Liver (tissue), 9 donors: ENCODE measurements around the gene KNDC1. TPM values are rescaled to one million over a fixed set of nuclear protein-coding genes. Genes with fewer than 3 reads are reported as not detected.
"Not testable (repeated sequence)": the region's sequence is repeated elsewhere in the genome, so short reads cannot be mapped to it uniquely, and the experiment has no call there.

Experiments
- DNase-seq: peaks from one replicate; pipeline ENCODE4 v3.0.0-alpha.2; 2017; ENCODE audit warnings: low spot score
- H3K27ac ChIP-seq, 2 donors: one replicate each; pipeline ENCODE4 v1.7.0; 2013; ENCODE audit warnings: inconsistent platforms in 2 of 2, low read length in 2 of 2, control low read depth in 1 of 2, low read depth in 1 of 2, mild to moderate bottlenecking in 1 of 2
- H3K27me3 ChIP-seq, 4 donors: one replicate each; pipeline versions ENCODE4 v1.6.1 to v1.7.0; 2013; ENCODE audit warnings: low read length in 3 of 4, inconsistent platforms in 1 of 4, mild to moderate bottlenecking in 1 of 4, moderate library complexity in 1 of 4; ENCODE audit not compliant: control insufficient read depth in 4 of 4, insufficient read depth in 4 of 4
- H3K36me3 ChIP-seq, 4 donors: one replicate each; pipeline versions ENCODE4 v1.6.1 to v1.7.0; 2013; ENCODE audit warnings: low read length in 3 of 4, mild to moderate bottlenecking in 3 of 4, low read depth in 1 of 4, moderate library complexity in 1 of 4; ENCODE audit not compliant: control insufficient read depth in 4 of 4, insufficient read depth in 3 of 4
- H3K4me1 ChIP-seq, 4 donors: one replicate each; pipeline versions ENCODE4 v1.6.1 to v1.7.0; 2013; ENCODE audit warnings: low read length in 3 of 4, mild to moderate bottlenecking in 3 of 4, moderate library complexity in 1 of 4; ENCODE audit not compliant: control insufficient read depth in 4 of 4, insufficient read depth in 4 of 4
- H3K4me3 ChIP-seq, 3 donors: one replicate each; pipeline versions ENCODE4 v1.6.1 to v1.7.0; 2013; ENCODE audit warnings: low read length in 3 of 3, control low read depth in 1 of 3, low read depth in 1 of 3, mild to moderate bottlenecking in 1 of 3
- H3K9ac ChIP-seq, 2 donors: one replicate each; pipeline ENCODE4 v1.7.0; 2013; ENCODE audit warnings: low read length in 2 of 2, mild to moderate bottlenecking in 2 of 2, moderate library complexity in 2 of 2, control low read depth in 1 of 2, low read depth in 1 of 2
- H3K9me3 ChIP-seq, 4 donors: one replicate each; pipeline versions ENCODE4 v1.6.1 to v1.7.0; 2013; ENCODE audit warnings: low read length in 3 of 4; ENCODE audit not compliant: control insufficient read depth in 4 of 4
- ATF3 ChIP-seq: IDR thresholded peaks from 2 replicates; pipeline ENCODE4 v1.6.1; 2016; ENCODE audit warnings: antibody characterized with exemption
- CTCF ChIP-seq: fragments of 150-350 bp; IDR thresholded peaks from 2 replicates; pipeline ENCODE4 v1.5.1; 2017; ENCODE audit warnings: improper control_type of control experiment, low read depth, low read length; ENCODE audit not compliant: missing input control
- EGR1 ChIP-seq, 2 donors: IDR thresholded peaks; 2 replicates each; pipeline ENCODE4 v1.6.1; 2016 to 2018; ENCODE audit warnings: antibody characterized with exemption in 2 of 2, low read depth in 2 of 2
- FOXA1 ChIP-seq: IDR thresholded peaks from 2 replicates; pipeline ENCODE4 v1.6.1; 2016; ENCODE audit warnings: antibody characterized with exemption
- FOXA2 ChIP-seq: IDR thresholded peaks from 2 replicates; pipeline ENCODE4 v1.6.1; 2016; ENCODE audit warnings: antibody characterized with exemption
- GABPA ChIP-seq, 2 donors: IDR thresholded peaks in 1 of 2; conservative IDR thresholded peaks in 1 of 2; 2 replicates each; pipeline ENCODE4 v1.6.1; 2016; ENCODE audit warnings: antibody characterized with exemption in 2 of 2, mild to moderate bottlenecking in 1 of 2, moderate library complexity in 1 of 2
- HNF4A ChIP-seq, 2 donors: conservative IDR thresholded peaks; 2 replicates each; pipeline ENCODE4 v1.6.1; 2016; ENCODE audit warnings: antibody characterized with exemption in 2 of 2, mild to moderate bottlenecking in 2 of 2
- HNF4G ChIP-seq: IDR thresholded peaks from 2 replicates; pipeline ENCODE4 v1.6.1; 2016; ENCODE audit warnings: antibody characterized with exemption
- JUND ChIP-seq, 2 donors: IDR thresholded peaks; 2 replicates each; pipeline ENCODE4 v1.6.1; 2016; ENCODE audit warnings: antibody characterized with exemption in 2 of 2
- MAX ChIP-seq: IDR thresholded peaks from 2 replicates; pipeline ENCODE4 v1.6.1; 2016; ENCODE audit warnings: antibody characterized with exemption
- NR2F2 ChIP-seq: IDR thresholded peaks from 2 replicates; pipeline ENCODE4 v1.6.1; 2016; ENCODE audit warnings: antibody characterized with exemption
- RAD21 ChIP-seq, 2 donors: IDR thresholded peaks; 2 replicates each; pipeline ENCODE4 v1.6.1; 2016; ENCODE audit warnings: antibody characterized with exemption in 2 of 2, mild to moderate bottlenecking in 2 of 2
- REST ChIP-seq: IDR thresholded peaks from 2 replicates; pipeline ENCODE4 v1.6.1; 2016; ENCODE audit warnings: antibody characterized with exemption, mild to moderate bottlenecking
- RXRA ChIP-seq, 2 donors: IDR thresholded peaks; 2 replicates each; pipeline ENCODE4 v1.6.1; 2017 to 2018; ENCODE audit warnings: antibody characterized with exemption in 2 of 2, mild to moderate bottlenecking in 1 of 2
- SP1 ChIP-seq: IDR thresholded peaks from 2 replicates; pipeline ENCODE4 v1.6.1; 2018; ENCODE audit warnings: antibody characterized with exemption, mild to moderate bottlenecking
- TAF1 ChIP-seq: conservative IDR thresholded peaks from 2 replicates; pipeline ENCODE4 v1.6.1; 2016; ENCODE audit warnings: antibody characterized with exemption, mild to moderate bottlenecking
- YY1 ChIP-seq: IDR thresholded peaks from 2 replicates; pipeline ENCODE4 v1.6.1; 2016; ENCODE audit warnings: antibody characterized with exemption, mild to moderate bottlenecking
- ZBTB33 ChIP-seq: IDR thresholded peaks from 2 replicates; pipeline ENCODE4 v1.6.1; 2016; ENCODE audit warnings: antibody characterized with exemption
- WGBS: extraction: QIAGEN DNeasy Blood & Tissue Kit; methylation state at CpG from one replicate; pipeline ENCODE4 v1.1.7; 2013; 5-methylcytosine and 5-hydroxymethylcytosine counted together
- polyA plus RNA-seq, 2 donors: library from polyadenylated mRNA; stranded (reverse) in 1 of 2; unstranded in 1 of 2; fragments of 200-250 nt in 1 of 2; fragments of >200 nt in 1 of 2; fragmentation: Nextera tagmentation in 1 of 2; extraction: Ambion mirVana in 1 of 2; gene quantifications; one replicate each; pipeline versions ENCODE4 v1.2.1 to v1.2.3, GENCODE V29; 2013 to 2015
- total RNA-seq, 2 donors: library from RNA; depleted of rRNA; stranded (reverse); fragments of >200 nt; gene quantifications; one replicate each; pipeline ENCODE4 v1.2.3, GENCODE V29; 2014
- donor health status: healthy.
- donor health status: healthy.
- donor health status: healthy.
- donor health status: healthy.
- donor health status: healthy.

KNDC1 gene
- total and polyA plus RNA-seq, 4 donors: 0.53 to 12.9 (median 4.3) TPM

GRCh38 chr10:133231946-133232574 lies 72.0 kb downstream of the KNDC1 start:
- no peak for DNase-seq
- Histone ChIP-seq H3K9me3 (no peaks in the 10 kb centered on the region), H3K4me3 (no peak overlapping the region), H3K4me1 (peaks cover 4 to 15% (median 9%) of the 10 kb centered on the region in 4 donors), H3K9ac (no peak overlapping the region), H3K27me3 (peaks cover 3 to 31% (median 5%) of the 10 kb centered on the region in 4 donors), H3K27ac (no peak overlapping the region), H3K36me3 (no peaks in the 10 kb centered on the region)
- TF ChIP-seq HNF4G (no peak), GABPA (IDR thresholded peaks at IDR 0.05 in 1 of 2, conservative IDR thresholded peaks at IDR 0.05 in 1 of 2) (no peak), ZBTB33 (no peak), RAD21 (IDR thresholded peaks at IDR 0.05) (no peak), RXRA (IDR thresholded peaks at IDR 0.05) (no peak), MAX (no peak), EGR1 (IDR thresholded peaks at IDR 0.05; ENCODE audit: low read depth in 2 of 2) (no peak), YY1 (no peak), HNF4A (conservative IDR thresholded peaks at IDR 0.05) (no peak), SP1 (no peak), CTCF (no peak), FOXA2 (no peak), NR2F2 (no peak), TAF1 (no peak), REST (no peak), FOXA1 (no peak), ATF3 (no peak), JUND (IDR thresholded peaks at IDR 0.05) (no peak)
- WGBS: 40% methylated on average over 11 of the region's 11 CpGs

- not testable (repeated sequence) for H3K9ac ChIP-seq, H3K27ac ChIP-seq, DNase-seq, H3K4me3 ChIP-seq, H3K36me3 ChIP-seq, H3K9me3 ChIP-seq
- WGBS: 50% methylated on average over 8 of the region's 10 CpGs
- Histone ChIP-seq H3K27me3 (peaks cover 0 to 41% (median 0%) of the 10 kb centered on the region in 4 donors), H3K4me1 (peaks cover 4 to 22% (median 12%) of the 10 kb centered on the region in 4 donors)
These were observed 74.8 kb downstream of the KNDC1 start for GRCh38 chr10:133234796-133235195.
